HG03066 (cell line): ENCODE results near the gene SIM1.

ENCODE experiments used
- ATAC-seq: cut with Tn5 transposase; IDR thresholded peaks from one replicate; pipeline ENCODE4 v1.9.1; 2021; ENCODE audit warnings: low read depth; ENCODE audit not compliant: unreplicated experiment

SIM1 gene

GRCh38 chr6:100457311-100457990 lies 7.3 kb downstream of the SIM1 start:
- no peak for ATAC-seq

DNA sequence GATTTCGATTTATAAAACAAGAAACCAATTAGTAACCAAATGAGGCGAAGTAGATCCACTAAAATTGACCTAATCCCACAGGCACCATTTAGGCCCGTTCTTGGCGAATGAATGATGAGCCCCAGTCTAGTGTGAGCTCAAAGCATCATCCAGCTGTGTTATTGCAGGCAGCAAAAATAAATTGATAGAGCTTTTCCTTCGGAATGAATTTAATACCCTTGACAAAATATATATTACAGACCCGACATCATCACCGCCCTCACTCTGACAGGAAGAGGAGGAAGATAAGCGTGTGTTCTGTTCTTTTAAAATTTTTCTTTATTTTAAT lies 7.8 kb downstream of the SIM1 start:
- ATAC-seq = no peak

GRCh38 chr6:100456141-100456907 lies 8.4 kb downstream of the SIM1 start:
- no peak for ATAC-seq

DNA sequence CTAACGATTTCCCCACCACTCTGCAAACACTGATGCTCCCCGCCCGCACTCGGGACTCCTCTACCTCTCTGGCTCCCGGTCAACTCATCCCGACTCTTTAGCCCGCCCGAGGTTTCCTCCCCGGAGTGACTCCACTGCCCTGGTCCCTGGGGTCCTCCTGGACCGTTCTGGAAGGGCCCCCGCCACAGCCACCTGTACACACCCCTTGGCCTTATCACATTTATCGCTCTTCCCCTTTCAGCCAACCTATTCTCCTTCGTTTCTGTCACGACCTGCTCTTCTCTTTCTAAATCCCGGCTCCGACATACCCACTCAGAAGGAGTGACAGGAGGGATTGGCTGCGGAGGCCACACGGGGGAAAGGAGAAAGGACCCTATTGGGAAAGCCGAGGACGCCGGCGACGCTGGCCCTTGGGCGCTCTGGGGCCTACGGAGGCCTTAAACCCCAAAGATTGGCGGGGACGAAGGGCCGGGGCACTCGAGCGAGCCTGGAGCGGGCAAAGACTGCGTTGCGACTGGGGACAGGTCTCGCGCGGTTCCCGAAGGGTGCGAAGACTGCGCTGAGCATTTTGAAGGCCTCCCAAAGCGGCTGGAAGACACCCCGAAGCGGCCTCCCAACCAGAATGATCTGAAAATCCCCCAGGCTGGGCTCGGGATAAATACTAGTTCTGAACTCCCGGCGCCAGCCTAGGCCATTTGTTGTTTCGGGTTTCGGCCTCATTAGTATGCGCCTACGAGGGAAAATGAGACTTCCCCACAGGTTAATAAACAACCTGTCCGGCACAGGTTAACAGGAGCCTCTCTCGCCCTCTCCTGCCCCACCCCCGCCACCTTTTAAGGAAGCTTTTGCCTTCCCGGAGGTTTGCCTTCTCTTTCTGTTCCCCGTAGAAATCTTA lies 9.2 kb downstream of the SIM1 start:
- ATAC-seq = peak; percentile 63

- ATAC-seq = no peak
Measured at GRCh38 chr6:100454551-100455229, 10.0 kb downstream of the SIM1 start.

DNA sequence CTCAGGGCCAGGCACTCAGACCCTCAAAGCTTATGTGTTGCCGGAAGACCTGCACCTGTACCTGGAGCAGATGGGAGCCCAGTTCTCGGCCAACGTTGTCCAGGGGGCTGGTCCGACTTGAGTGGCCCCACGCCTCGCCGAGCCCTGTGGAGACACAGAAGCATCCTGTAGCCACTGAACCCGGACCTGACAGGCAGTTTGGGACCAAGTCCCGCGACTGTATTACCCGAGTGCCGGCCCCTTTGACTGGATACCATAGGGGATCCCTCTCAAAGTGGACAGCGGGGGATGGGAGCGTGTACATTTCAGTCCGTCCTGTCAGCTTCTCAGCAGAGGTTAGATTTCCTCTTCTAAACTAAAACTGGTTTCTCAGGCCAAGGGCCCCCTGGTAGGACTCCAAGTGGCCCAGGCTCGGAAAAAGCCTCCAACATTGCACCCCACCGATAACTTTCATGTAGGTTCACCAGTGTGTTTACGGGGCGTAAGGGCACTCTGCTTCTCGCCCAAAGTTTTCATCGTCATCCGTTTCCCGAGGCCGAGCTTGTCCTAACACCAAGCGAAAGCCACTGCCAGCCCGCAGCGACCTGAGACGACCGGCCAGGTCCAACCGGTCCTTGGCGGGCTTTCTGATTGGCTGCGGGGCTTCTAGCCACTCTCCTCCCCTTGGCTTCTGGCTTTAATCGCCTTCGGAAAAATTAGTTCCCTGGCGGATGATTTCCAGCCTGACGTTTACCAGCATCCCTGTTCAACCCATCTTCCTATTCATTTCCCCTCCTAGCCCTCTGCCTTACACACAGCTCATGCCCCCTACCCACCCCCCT lies 10.8 kb downstream of the SIM1 start:
- ATAC-seq = no peak

DNA sequence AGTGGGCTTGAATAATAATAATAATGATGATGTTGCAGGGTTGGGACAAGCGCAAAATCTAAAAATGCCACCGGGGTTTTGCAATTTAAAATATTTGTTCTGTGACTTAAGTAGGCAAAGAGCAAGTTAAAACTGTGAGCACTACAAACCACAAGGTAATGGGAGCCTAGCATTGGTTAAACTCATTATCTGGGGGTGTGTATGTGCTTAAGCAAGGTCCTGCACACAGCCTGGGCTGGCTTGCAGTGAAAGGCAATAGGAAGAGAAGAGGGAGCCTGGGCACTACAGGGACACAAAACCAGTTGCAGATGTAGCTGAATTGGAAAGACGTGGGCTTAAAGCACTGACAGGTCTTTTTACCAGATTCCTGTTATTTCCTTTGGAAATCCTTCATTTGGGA lies 11.7 kb downstream of the SIM1 start:
- ATAC-seq = no peak

DNA sequence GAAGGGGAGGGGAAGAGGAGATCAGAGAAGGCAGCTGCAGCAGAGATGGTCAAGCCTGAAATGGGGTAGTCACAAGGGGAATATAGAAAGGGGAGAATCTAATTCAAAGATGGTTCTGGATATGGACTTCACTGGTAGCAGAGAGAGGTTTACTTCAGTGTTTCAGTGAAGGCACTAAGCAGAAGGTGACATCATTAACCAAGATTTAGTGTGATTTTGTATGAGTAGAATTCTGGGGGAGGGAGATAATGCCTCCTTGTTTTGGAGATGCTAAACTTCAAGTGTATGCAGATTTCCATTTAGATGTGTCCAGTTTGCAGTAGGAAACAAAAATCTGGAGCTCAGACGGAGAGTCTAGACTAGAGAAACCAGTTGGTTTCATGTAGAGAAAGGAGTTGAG lies 13.1 kb downstream of the SIM1 start:
- ATAC-seq = no peak

DNA sequence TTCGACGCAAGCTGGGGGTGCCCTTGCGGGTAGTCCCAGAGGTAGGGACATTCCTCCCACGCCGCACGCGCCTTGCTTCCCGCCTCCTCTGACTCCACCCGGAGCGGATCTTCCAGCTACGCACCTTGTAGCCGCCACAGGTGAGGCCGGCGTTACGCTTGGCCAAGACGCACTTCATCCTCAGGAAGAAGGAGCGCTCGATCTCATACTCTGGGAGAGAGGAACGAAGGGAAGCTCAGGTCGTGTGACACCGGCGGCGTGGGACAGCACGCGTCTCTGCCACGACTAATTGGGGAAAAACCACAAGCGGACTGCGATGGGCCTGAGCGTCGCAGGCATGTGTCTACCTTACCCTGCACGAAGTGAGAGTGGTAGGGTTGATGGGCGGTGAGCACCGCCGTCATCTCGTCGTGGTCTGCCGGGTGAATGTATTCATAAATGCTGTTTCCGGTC lies 15.5 kb downstream of the SIM1 start:
- ATAC-seq = no peak

GRCh38 chr6:100447900-100448748 lies 16.6 kb downstream of the SIM1 start:
- no peak for ATAC-seq

DNA sequence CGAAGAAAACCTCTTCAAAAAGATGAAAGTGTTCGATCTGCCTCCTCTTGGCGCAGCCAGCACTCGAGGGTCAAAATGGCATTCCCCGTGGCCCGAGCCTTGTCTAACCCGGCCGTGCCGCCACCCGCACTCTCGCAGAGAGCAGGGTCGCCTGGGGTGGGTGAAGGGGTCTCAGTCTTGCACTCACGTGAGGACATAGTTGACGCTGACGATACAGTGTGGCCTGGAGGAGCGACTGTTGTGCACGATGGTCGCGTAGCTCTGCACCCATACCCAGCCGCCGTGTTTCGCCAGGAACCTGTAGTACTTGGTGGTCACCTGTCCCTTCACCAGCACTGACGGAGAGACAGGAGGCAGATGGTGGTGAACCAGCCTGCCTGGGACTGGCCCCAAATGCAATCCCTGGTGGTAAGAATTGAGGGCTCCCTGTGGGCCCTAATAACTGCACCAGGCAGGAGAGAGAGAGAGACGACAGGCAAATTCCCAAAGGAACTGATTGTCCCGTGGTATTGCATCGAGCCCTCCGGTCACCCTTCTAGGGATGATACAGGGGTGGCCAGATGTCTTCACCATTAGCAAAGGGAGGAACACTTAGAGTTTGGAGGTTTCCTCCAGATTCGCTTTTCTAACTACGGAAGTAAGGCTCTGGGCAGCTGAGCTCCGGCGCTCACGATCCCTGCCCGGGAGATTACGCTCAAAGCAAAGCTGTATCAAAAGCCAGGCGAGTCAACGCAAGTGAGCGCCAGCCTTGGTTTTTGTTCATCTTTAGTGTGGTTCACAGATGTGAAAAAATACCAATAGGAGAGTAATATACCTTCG lies 17.4 kb downstream of the SIM1 start:
- no peak for ATAC-seq

GRCh38 chr6:100446115-100447080 lies 18.3 kb downstream of the SIM1 start:
- ATAC-seq = no peak

DNA sequence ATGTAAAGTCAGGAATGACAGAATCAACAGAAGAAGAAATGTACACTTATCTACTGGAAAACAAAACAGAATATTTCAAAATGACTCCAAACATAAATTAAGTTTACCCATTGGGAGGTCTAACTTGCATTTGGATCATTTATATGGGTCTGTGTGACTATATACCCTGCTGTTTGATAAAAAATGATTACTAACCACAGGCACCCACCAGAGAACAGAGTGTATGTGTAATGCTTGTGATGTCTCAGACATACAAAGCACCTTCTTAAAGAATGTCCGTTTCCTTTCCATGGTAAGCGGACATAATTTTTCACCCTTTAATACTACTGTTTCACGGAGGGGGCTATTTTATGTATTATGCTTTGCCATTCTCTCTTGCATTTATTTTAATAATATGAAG lies 19.2 kb downstream of the SIM1 start:
- ATAC-seq = no peak

GRCh38 chr6:100440935-100441334 lies 23.8 kb downstream of the SIM1 start:
- ATAC-seq = no peak

DNA sequence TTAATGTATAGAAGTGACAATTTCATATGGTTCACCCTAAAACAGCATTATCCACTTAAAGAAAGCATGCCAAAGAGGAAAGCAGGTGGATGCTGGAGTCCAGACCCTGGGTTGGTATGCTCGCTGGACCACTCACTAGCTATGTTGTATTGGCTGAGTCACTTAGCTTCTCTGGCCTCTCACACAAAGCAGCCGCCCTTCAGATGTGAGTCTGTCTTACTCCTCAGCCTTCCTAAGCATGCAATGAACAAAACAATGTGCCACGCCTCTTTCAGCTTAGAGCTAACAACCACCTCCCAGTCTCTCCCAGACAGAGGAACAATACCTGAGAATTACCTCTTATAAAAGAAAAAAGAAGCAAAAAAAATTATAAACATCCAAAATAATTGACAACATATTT lies 29.4 kb downstream of the SIM1 start:
- no peak for ATAC-seq

GRCh38 chr6:100433726-100434435 lies 30.8 kb downstream of the SIM1 start:
- ATAC-seq = no peak
